ENCODE data around the gene WASHC3.
"Not testable (repeated sequence)": the region's sequence is repeated elsewhere in the genome, so short reads cannot be mapped to it uniquely, and the experiment has no call there.

WASHC3 gene

DNA sequence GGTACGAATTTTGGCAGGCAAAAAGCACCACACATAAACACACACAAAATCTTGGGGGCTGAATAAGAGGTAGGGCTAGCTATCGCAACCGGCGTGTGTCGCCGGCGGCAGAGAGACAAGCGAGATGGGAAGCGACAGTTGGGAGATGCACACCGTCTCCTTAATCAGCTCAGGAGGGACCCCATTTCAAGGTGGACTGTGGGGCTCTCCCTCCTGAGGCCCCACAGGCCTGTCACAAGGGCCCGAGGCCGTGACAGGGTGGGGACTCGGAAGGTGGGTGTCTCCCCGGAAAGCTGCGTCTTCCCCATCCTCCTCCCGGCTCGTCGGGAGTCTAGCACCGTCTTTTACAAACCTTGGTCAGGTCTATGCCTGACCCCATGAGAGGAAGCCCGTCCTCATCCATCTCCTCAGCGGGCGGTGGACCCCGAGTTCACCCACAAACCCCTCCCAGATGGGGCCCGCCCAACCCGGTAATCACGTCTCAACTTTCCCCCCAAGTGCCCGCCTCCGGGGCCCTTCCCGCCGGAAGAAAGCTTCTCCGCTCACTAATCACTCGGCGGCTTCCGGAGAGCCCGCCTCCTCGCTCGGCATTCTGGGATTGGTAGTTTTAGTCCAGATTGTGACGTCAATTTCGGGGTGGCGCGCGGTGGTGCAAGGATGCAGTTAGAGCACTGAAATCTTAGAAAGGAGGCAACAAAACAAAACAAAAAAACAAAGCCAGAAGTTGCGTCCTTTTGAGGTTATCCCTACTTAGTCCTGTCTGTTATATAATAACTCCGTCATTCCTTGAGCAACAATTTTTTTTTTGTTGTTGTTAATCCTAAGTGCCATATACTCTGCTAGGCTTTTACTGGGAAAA lies at the start of gene WASHC3:
Gene WASHC3, minus strand, starts transcription at position 432 of the 859 bp plus-strand sequence. Its CDS starts 29 bp downstream, at position 403.
- DNase-seq: peak; percentile 85

- DNase-seq: no peak
Measured at GRCh38 chr12:102110782-102111181, 49.0 kb upstream of the WASHC3 start.

- no peak for DNase-seq
Measured at GRCh38 chr12:102107970-102108369, 46.2 kb upstream of the WASHC3 start.

DNA sequence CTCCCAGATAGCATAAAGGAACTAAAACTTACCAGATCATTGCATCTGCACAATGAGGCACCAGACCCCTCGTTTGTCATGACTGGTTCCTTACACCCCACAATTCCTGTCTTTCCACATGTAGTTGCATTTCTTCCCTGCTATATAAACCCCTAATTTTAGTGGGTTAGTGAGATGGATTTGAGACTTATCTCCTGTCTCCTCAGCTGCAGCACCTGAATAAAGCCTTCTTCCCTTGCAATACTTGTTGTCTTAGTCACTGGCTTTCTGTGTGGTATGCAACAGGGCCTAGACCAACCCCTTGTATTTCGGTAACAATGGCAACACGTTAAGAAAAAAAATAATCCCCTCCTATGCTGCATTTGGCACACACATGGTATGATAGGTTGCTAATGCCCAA lies 45.1 kb upstream of the WASHC3 start:
- DNase-seq: no peak

GRCh38 chr12:102096855-102097254 lies 35.1 kb upstream of the WASHC3 start:
- DNase-seq: no peak

- peak; percentile 32 for DNase-seq
Measured at GRCh38 chr12:102095677-102096263, 34.0 kb upstream of the WASHC3 start.

DNA sequence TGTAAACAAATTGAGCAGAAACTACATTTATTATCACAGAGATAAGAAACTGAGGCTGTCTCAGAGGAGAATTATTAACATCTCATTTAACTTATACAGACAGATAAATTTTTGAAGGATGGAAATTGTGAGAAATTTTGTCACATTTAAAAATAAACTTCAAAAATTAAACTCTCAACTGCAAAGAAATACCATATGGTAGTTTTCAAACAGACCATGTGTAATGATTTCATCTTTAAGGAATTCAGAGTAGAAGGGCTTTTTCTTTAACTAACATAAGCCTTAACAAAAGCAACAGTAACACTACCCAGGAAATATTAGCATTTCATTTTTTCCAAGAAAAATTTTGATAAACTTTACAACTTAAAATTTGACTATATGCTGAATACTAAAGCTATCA lies 31.5 kb upstream of the WASHC3 start:
- DNase-seq: no peak

DNA sequence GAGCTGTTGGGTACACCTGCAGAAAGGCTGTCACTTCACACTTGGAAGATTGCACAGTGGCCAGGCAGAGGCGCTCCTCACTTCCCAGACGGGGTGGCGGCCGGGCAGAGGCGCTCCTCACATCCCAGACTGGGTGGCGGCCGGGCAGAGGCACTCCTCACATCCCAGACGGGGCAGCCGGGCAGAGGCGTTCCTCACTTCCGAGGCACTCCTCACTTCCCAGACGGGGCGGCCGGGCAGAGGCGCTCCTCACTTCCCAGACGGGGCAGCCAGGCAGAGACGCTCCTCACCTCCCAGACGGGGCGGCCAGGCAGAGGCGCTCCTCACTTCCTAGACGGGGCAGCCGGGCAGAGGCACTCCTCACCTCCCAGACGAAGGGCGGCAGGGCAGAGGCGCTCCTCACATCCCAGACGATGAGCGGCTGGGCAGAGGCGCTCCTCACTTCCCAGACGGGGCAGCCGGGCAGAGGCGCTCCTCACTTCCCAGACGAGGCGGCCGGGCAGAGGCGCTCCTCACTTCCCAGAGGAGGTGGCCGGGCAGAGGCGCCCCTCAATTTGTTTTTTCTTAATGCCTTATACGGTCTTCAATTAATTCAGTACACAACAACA lies 27.5 kb upstream of the WASHC3 start:
- not testable (repeated sequence) for DNase-seq

DNA sequence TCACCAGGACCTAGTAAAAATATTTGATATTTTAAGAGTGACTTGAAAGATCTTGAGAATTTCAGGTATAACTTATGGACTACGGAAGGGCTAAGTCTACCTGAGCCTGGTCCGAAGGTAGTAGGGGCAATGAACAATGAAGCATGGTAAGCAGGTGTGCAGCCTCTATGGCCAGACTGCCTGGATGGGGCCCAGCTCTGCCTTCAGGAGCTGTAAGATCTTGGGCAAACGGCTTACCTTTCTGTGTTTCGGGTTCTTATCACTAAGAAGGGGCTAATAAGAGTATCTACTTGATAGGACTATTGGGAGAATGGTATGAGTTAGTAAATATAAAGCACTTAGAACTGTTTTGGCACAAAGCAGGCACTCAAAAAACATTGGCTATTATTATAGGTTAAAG lies 19.1 kb upstream of the WASHC3 start:
- DNase-seq: no peak

DNA sequence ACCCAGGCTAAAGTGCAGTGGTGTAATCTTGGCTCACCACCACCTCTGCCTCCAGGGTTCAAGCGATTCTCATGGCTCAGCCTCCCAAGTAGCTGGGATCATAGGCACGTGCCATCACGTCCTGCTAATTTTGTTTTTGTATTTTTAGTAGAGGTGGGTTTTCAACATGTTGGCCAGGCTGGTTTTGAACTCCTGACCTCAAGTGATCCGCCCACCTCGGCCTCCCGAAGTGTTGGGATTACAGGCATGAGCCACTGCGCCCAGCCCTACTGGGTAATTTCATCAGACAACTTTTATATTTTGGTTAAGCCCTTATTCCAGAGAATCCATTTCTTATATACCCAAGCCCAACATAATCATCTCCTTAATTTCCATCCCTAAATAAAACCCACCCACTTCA lies 10.3 kb upstream of the WASHC3 start:
- DNase-seq: not testable (repeated sequence)

DNA sequence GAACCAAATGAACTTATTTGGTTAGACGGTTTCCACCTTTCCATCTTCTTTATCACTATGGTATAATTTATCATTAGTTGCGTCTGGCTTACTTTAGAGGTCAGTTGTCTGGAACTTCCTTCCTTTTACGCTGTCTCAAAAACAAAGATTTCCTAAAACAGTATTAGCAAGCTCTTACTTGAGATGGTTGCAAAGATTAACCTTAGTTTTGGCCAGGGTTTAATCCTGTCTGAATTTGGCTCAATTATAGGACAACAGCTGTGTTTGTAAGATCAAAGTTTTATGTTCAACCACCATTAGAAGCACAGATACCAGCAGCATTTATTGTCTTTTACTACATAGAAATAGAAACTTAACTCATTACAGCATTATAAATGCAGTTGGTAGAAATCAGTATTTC lies 7.9 kb upstream of the WASHC3 start:
- no peak for DNase-seq

- no peak for DNase-seq
Measured at GRCh38 chr12:102067574-102068258, 5.9 kb upstream of the WASHC3 start.

GRCh38 chr12:102064476-102064875 lies 2.7 kb upstream of the WASHC3 start:
- DNase-seq: no peak

GRCh38 chr12:102063069-102063468 lies 1.3 kb upstream of the WASHC3 start:
- no peak for DNase-seq

DNA sequence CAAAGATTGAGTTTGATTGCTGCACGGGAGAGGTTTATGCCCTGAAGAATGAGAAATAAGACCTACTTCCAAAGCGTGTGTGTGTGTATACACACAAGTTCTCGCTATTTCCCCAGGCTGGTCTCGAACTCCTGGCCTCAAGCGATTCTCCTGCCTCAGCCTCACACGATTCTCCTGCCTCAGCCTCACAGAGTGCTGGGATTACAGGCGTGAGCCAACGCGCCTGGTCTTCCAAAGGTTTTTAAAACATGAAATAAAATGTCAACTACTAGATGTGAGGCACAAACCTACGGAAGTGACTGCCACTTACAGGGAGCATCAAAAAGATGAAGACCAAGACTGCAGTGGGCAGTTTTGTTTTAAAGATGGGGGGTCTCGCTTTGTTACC lies 622 bp upstream of the WASHC3 start:
- DNase-seq: no peak

DNA sequence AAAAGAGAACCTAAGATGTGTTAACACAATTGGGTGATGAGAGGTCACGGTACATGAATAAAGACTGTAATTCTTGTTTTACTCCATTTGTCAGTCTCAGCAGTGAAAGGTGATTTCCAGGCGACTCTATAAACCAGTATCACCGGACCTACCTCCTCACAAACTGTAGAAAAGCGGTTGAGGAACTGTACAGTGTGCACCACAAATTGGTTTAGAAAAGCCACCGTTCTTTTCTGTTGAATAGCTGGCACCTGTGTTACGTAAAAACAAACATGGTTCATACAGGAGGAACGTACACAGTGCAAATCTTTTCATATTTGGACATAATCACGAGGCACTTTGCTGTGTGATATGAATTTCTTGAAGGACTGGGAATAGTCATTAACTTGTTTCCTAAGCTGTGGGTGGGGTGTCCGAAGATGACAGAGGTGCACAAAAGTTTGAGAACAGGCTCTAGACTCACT lies 663 bp downstream of the WASHC3 start:
- no peak for DNase-seq

GRCh38 chr12:102059343-102059742 lies 2.4 kb downstream of the WASHC3 start:
- no peak for DNase-seq

- DNase-seq: no peak
Measured at GRCh38 chr12:102054345-102054744, 7.4 kb downstream of the WASHC3 start.

- no peak for DNase-seq
Measured at GRCh38 chr12:102053062-102053349, 8.8 kb downstream of the WASHC3 start.

- DNase-seq: no peak
Measured at GRCh38 chr12:102052192-102053061, 9.4 kb downstream of the WASHC3 start.

- DNase-seq: no peak
Measured at GRCh38 chr12:102051431-102051965, 10.3 kb downstream of the WASHC3 start.

All from NCI-H1092 treated with DMSO at 0.1 percent for 48 hours (cell line).